WTC11 (cell line): ENCODE results near the gene NRXN3. TPM values are rescaled to one million over a fixed set of nuclear protein-coding genes. Genes with fewer than 3 reads are reported as not detected.

Experiments used
- ATAC-seq: fragments of 200-7000 bp; cut with Tn5 transposase; 2 replicates; pipeline ENCODE4 v1.10.0; 2021; ENCODE audit warnings: mild to moderate bottlenecking, moderate library complexity
- CTCF ChIA-PET: fragments of 300-600 bp; sonication (Branson Sonifier 250); formaldehyde crosslinking; loops from one replicate; lab custom pipeline; 2021; ENCODE audit warnings: antibody characterized with exemption; lab: Charles Lee
- POLR2A ChIA-PET: fragments of 350-600 bp; sonication (Branson Sonifier 250); formaldehyde crosslinking; loops from one replicate; lab custom pipeline; 2021; ENCODE audit warnings: antibody characterized with exemption; lab: Charles Lee
- DNase-seq: peaks from one replicate; pipeline ENCODE4 v3.0.0; 2021; ENCODE audit warnings: low spot score
- H3K27ac Mint-ChIP-seq: 2 replicates; pipeline ENCODE4 v1.8.0; 2021; ENCODE audit warnings: mixed read lengths
- H3K27me3 Mint-ChIP-seq: 2 replicates; pipeline ENCODE4 v1.8.0; 2021; ENCODE audit warnings: low read depth, mild to moderate bottlenecking, moderate library complexity, mixed read lengths
- H3K36me3 Mint-ChIP-seq: 2 replicates; pipeline ENCODE4 v1.8.0; 2021; ENCODE audit warnings: mixed read lengths
- H3K4me1 Mint-ChIP-seq: 2 replicates; pipeline ENCODE4 v1.8.0; 2022; ENCODE audit warnings: mixed read lengths
- H3K4me3 Mint-ChIP-seq: 2 replicates; pipeline ENCODE4 v1.8.0; 2021; ENCODE audit warnings: mild to moderate bottlenecking, moderate library complexity, mixed read lengths
- H3K9me3 Mint-ChIP-seq: 2 replicates; pipeline ENCODE4 v1.8.0; 2021; ENCODE audit warnings: mixed read lengths
- CREM ChIP-seq: sonication (generic); formaldehyde crosslinking; IDR thresholded peaks from 2 replicates; pipeline ENCODE4 v1.8.1; 2022; ENCODE audit warnings: mild to moderate bottlenecking, missing genetic modification reagents, moderate library complexity
- EMX1 ChIP-seq: fragments of 250-450 bp; sonication (Bioruptor Pico); IDR thresholded peaks from 2 replicates; pipeline ENCODE4 v1.8.0; 2021; ENCODE audit warnings: mild to moderate bottlenecking
- FOXK1 ChIP-seq: sonication (generic); formaldehyde crosslinking; IDR thresholded peaks from 2 replicates; pipeline ENCODE4 v1.8.0; 2022; ENCODE audit warnings: mild to moderate bottlenecking, moderate library complexity, missing genetic modification reagents
- FOXP1 ChIP-seq: sonication (generic); formaldehyde crosslinking; IDR thresholded peaks from 2 replicates; pipeline ENCODE4 v1.8.0; 2022; ENCODE audit warnings: missing genetic modification reagents, mild to moderate bottlenecking, moderate library complexity, borderline replicate concordance
- JAZF1 ChIP-seq: fragments of 250-450 bp; sonication (Bioruptor Pico); IDR thresholded peaks from 2 replicates; pipeline ENCODE4 v1.9.0; 2021; ENCODE audit warnings: moderate library complexity, mild to moderate bottlenecking, inconsistent platforms
- MLX ChIP-seq: sonication (generic); formaldehyde crosslinking; IDR thresholded peaks from 2 replicates; pipeline ENCODE4 v1.8.1; 2023; ENCODE audit warnings: mild to moderate bottlenecking, missing genetic modification reagents, moderate library complexity
- NR2C2 ChIP-seq: sonication (generic); formaldehyde crosslinking; IDR thresholded peaks from 2 replicates; pipeline ENCODE4 v1.8.0; 2022; ENCODE audit warnings: mild to moderate bottlenecking, missing genetic modification reagents
- NR3C1 ChIP-seq: sonication (generic); formaldehyde crosslinking; conservative IDR thresholded peaks from 2 replicates; pipeline ENCODE4 v1.8.1; 2023; ENCODE audit warnings: low read depth, mild to moderate bottlenecking, missing genetic modification reagents
- OVOL2 ChIP-seq: fragments of 250-450 bp; sonication (Bioruptor Pico); IDR thresholded peaks from 2 replicates; pipeline ENCODE4 v1.9.0; 2021; ENCODE audit warnings: mild to moderate bottlenecking, borderline replicate concordance
- STAT6 ChIP-seq: sonication (generic); formaldehyde crosslinking; conservative IDR thresholded peaks from 2 replicates; pipeline ENCODE4 v1.8.1; 2023; ENCODE audit warnings: mild to moderate bottlenecking, low read depth, missing genetic modification reagents, moderate library complexity
- TEAD4 ChIP-seq: sonication (generic); formaldehyde crosslinking; IDR thresholded peaks from 2 replicates; pipeline ENCODE4 v1.8.0; 2022; ENCODE audit warnings: mild to moderate bottlenecking, missing genetic modification reagents
- TP53 ChIP-seq: sonication (generic); formaldehyde crosslinking; IDR thresholded peaks from 2 replicates; pipeline ENCODE4 v1.8.1; 2023; ENCODE audit warnings: mild to moderate bottlenecking, missing genetic modification reagents
- USF1 ChIP-seq: sonication (generic); formaldehyde crosslinking; IDR thresholded peaks from 2 replicates; pipeline ENCODE4 v1.8.0; 2022; ENCODE audit warnings: mild to moderate bottlenecking, missing genetic modification reagents
- ZNF219 ChIP-seq: sonication (generic); formaldehyde crosslinking; IDR thresholded peaks from 2 replicates; pipeline ENCODE4 v1.8.0; 2023; ENCODE audit warnings: missing genetic modification reagents, mild to moderate bottlenecking, borderline replicate concordance
- ZNF396 ChIP-seq: fragments of 250-450 bp; sonication (Bioruptor Pico); IDR thresholded peaks from 2 replicates; pipeline ENCODE4 v1.8.0; 2021; ENCODE audit warnings: mild to moderate bottlenecking, moderate library complexity, borderline replicate concordance
- ZNF512 ChIP-seq: sonication (generic); formaldehyde crosslinking; IDR thresholded peaks from 2 replicates; pipeline ENCODE4 v1.8.1; 2022; ENCODE audit warnings: missing genetic modification reagents, borderline replicate concordance
- total RNA-seq: library from RNA; stranded (reverse); gene quantifications from 3 replicates; pipeline ENCODE4 v1.2.3, GENCODE V29; 2021

The NRXN3 gene
- total RNA-seq, 1 experiment from 2014 or later: 3.0 TPM

- H3K27me3 Mint-ChIP-seq: no peaks in the 10 kb centered on the region
- no peak for DNase-seq
- H3K4me3 Mint-ChIP-seq: no peak overlapping the region
- no peak overlapping the region for H3K27ac Mint-ChIP-seq
- no peaks in the 10 kb centered on the region for H3K9me3 Mint-ChIP-seq
- POLR2A ChIA-PET: no interaction called here
- no peak for ATAC-seq
- no peaks in the 10 kb centered on the region for H3K36me3 Mint-ChIP-seq
- peaks cover 4% of the 10 kb centered on the region for H3K4me1 Mint-ChIP-seq
- TF ChIP-seq USF1 (CRISPR knock-in tag): no peak
- TF ChIP-seq ZNF396: no peak
- TF ChIP-seq MLX (CRISPR knock-in tag): no peak
- no peak for TF ChIP-seq FOXP1 (CRISPR knock-in tag)
- no peak for TF ChIP-seq TEAD4 (CRISPR knock-in tag)
- no peak for TF ChIP-seq OVOL2 (CRISPR knock-in tag)
- no peak for TF ChIP-seq STAT6
- TF ChIP-seq EMX1 (CRISPR knock-in tag): no peak
- TF ChIP-seq, all 79 proteins: peak for 0
- CTCF ChIA-PET: interaction anchor here (1.0 to 1.8 kb wide), 2 partner anchors 159 to 385 kb away, joined by 3 to 6 read pairs; no protein-coding TSS in a partner anchor
These were observed 11.1 kb downstream of the NRXN3 start for GRCh38 chr14:78181270-78181669.

GRCh38 chr14:78182722-78183121 lies 12.5 kb downstream of the NRXN3 start:
- TF ChIP-seq STAT6 (no peak), CREM (CRISPR knock-in tag) (no peak), TP53 (CRISPR knock-in tag) (no peak), ZNF512 (CRISPR knock-in tag) (no peak), FOXK1 (CRISPR knock-in tag) (no peak), ZNF219 (CRISPR knock-in tag) (no peak), NR2C2 (CRISPR knock-in tag) (no peak), JAZF1 (CRISPR knock-in tag) (no peak), NR3C1 (CRISPR knock-in tag) (no peak)
- no peak overlapping the region for H3K27ac Mint-ChIP-seq
- H3K4me3 Mint-ChIP-seq: no peak overlapping the region
- no peak for DNase-seq
- POLR2A ChIA-PET: no interaction called here
- H3K36me3 Mint-ChIP-seq: no peaks in the 10 kb centered on the region
- ATAC-seq: no peak
- H3K27me3 Mint-ChIP-seq: no peaks in the 10 kb centered on the region
- no peaks in the 10 kb centered on the region for H3K9me3 Mint-ChIP-seq
- H3K4me1 Mint-ChIP-seq: peaks cover 4% of the 10 kb centered on the region
- CTCF ChIA-PET: interaction anchor here (1.8 kb wide), 1 partner anchor 384 kb away, joined by 6 read pairs; no protein-coding TSS in a partner anchor
